Natural killer cell (primary cell): ENCODE measurements around the gene ROBO2. TPM values are rescaled to one million over a fixed set of nuclear protein-coding genes. Genes with fewer than 3 reads are reported as not detected.
"Not testable (repeated sequence)": the region's sequence is repeated elsewhere in the genome, so short reads cannot be mapped to it uniquely, and the experiment has no call there.

Source experiments
- ATAC-seq, 3 donors: fragments of 150-1000 bp in 2 of 3; fragments of 200-7000 bp in 1 of 3; cut with Tn5 transposase; 1 replicate in 1 of 3; 2 replicates in 2 of 3; pipeline ENCODE4 v1.10.0; 2021; ENCODE audit warnings: mild to moderate bottlenecking in 2 of 3, moderate library complexity in 2 of 3
- DNase-seq, 2 donors: peaks; one replicate each; pipeline versions ENCODE4 v3.0.0 to v3.0.0-alpha.2; 2013 to 2021; ENCODE audit warnings: mixed read lengths in 1 of 2
- H3K27ac ChIP-seq: one replicate; pipeline ENCODE4 v1.5.1; 2013; ENCODE audit warnings: mild to moderate bottlenecking, low read length
- H3K27me3 ChIP-seq: one replicate; pipeline ENCODE4 v1.6.1; 2013; ENCODE audit warnings: low read length; ENCODE audit not compliant: control insufficient read depth, insufficient read depth
- H3K36me3 ChIP-seq: one replicate; pipeline ENCODE4 v1.6.1; 2013; ENCODE audit warnings: low read length; ENCODE audit not compliant: control insufficient read depth, insufficient read depth
- H3K4me1 ChIP-seq: one replicate; pipeline ENCODE4 v1.6.1; 2013; ENCODE audit warnings: low read length; ENCODE audit not compliant: control insufficient read depth, insufficient read depth
- H3K4me3 ChIP-seq: one replicate; pipeline ENCODE4 v1.5.1; 2013; ENCODE audit warnings: low read length
- H3K9me3 ChIP-seq: one replicate; pipeline ENCODE4 v1.6.1; 2013; ENCODE audit warnings: low read length; ENCODE audit not compliant: control insufficient read depth, insufficient read depth
- H3K27ac Mint-ChIP-seq, 2 donors: one replicate each; pipeline ENCODE4 v1.8.0; 2022; ENCODE audit warnings: mild to moderate bottlenecking in 2 of 2, mixed read lengths in 2 of 2, moderate library complexity in 1 of 2
- H3K27me3 Mint-ChIP-seq, 2 donors: one replicate each; pipeline ENCODE4 v1.8.0; 2022; ENCODE audit warnings: low read depth in 2 of 2, mixed read lengths in 2 of 2
- H3K36me3 Mint-ChIP-seq: one replicate; pipeline ENCODE4 v1.8.0; 2022; ENCODE audit warnings: mixed read lengths
- H3K4me1 Mint-ChIP-seq, 2 donors: one replicate each; pipeline ENCODE4 v1.8.0; 2022; ENCODE audit warnings: mixed read lengths in 2 of 2
- H3K4me3 Mint-ChIP-seq: one replicate; pipeline ENCODE4 v1.8.0; 2022; ENCODE audit warnings: mild to moderate bottlenecking, moderate library complexity, mixed read lengths
- H3K9me3 Mint-ChIP-seq, 2 donors: one replicate each; pipeline ENCODE4 v1.8.0; 2022; ENCODE audit warnings: mixed read lengths in 2 of 2
- WGBS: methylation state at CpG from one replicate; pipeline ENCODE4 v1.1.7; 2013; ENCODE audit warnings: missing lambda C conversion rate; ENCODE audit not compliant: insufficient coverage; 5-methylcytosine and 5-hydroxymethylcytosine counted together
- intact Hi-C: fragments of 100-400 bp; cut with micrococcal nuclease; formaldehyde crosslinking; loops from one replicate; pipeline ENCODE4 v1.14.2; 2022
- total RNA-seq, 4 donors: library from RNA; stranded (reverse); fragments of 120-200 nt in 1 of 4; gene quantifications; one replicate each; pipeline versions ENCODE4 v1.2.3 to v1.2.4, GENCODE V29; 2013 to 2022
- TF ChIP-seq, protein P1 (sequence below): fragments of 200-600 bp; IDR thresholded peaks from one replicate; pipeline ENCODE4 v1.8.0; 2022; ENCODE audit warnings: antibody characterized with exemption

Gene ROBO2
- total RNA-seq, 3 donors from 2014 or later (not counting 1 experiment from before 2014, with no cell fraction given): not detected

DNA sequence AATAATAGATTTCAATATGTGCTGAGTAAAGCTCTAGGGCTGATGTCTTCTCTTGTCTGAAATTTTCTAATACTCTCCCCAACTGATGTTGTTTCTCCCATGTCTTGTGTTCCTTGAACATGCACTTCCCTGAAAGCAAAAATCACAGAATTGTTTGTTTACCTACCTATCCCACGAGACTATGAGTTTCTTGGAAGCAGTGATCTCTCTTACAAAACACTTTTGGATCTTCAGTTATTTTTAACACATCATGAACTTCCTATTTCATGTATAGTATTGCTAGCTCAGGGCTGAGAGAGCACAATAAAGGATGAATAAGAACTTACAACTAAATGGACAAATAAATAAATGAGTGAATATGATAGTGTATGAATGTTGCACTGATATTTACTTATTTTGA lies 365.0 kb downstream of the ROBO2 start:
- TF ChIP-seq, protein P1, sequence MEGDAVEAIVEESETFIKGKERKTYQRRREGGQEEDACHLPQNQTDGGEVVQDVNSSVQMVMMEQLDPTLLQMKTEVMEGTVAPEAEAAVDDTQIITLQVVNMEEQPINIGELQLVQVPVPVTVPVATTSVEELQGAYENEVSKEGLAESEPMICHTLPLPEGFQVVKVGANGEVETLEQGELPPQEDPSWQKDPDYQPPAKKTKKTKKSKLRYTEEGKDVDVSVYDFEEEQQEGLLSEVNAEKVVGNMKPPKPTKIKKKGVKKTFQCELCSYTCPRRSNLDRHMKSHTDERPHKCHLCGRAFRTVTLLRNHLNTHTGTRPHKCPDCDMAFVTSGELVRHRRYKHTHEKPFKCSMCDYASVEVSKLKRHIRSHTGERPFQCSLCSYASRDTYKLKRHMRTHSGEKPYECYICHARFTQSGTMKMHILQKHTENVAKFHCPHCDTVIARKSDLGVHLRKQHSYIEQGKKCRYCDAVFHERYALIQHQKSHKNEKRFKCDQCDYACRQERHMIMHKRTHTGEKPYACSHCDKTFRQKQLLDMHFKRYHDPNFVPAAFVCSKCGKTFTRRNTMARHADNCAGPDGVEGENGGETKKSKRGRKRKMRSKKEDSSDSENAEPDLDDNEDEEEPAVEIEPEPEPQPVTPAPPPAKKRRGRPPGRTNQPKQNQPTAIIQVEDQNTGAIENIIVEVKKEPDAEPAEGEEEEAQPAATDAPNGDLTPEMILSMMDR: no peak
- Mint-ChIP-seq H3K27me3 (no peaks in the 10 kb centered on the region), H3K9me3 (peaks cover 0 to 7% of the 10 kb centered on the region in 2 donors), H3K4me1 (no peaks in the 10 kb centered on the region), H3K27ac (no peak overlapping the region), H3K4me3 (no peak overlapping the region), H3K36me3 (no peaks in the 10 kb centered on the region)
- no peaks in the 10 kb centered on the region for H3K36me3 ChIP-seq
- ATAC-seq (no peak), DNase-seq (no peak)
- H3K4me3 ChIP-seq: no peak overlapping the region
- intact Hi-C loops: no loop called here
- H3K9me3 ChIP-seq: no peaks in the 10 kb centered on the region
- WGBS: 43% methylated on average over 1 of the region's 1 CpG
- no peaks in the 10 kb centered on the region for H3K4me1 ChIP-seq
- H3K27me3 ChIP-seq: no peaks in the 10 kb centered on the region
- H3K27ac ChIP-seq: no peak overlapping the region

DNA sequence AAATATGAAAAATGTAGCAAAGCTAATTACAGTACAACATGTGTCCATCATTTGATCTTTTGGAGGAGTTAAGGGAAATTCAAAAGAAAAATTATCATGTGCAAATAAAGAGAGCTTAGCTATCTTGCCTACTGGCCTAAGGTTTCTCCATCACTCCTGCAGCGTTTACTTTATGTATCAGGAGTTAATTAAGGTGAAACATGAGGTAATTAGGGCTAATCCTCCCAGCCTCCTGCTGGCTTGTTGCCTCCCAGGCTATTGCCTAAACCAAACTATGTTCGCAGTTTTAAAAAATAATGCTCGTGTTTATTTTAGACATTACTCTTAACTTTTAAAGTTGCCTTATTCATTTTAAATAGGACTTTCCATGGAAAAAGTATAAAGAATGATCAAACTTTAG lies 367.5 kb downstream of the ROBO2 start:
- H3K27ac Mint-ChIP-seq: no peak overlapping the region
- intact Hi-C loops: no loop called here
- H3K27ac ChIP-seq: no peak overlapping the region
- H3K9me3 ChIP-seq: peaks cover 7% of the 10 kb centered on the region
- H3K27me3 ChIP-seq: no peaks in the 10 kb centered on the region
- H3K4me1 ChIP-seq: no peaks in the 10 kb centered on the region
- no peak for ATAC-seq
- peaks cover 4 to 5% of the 10 kb centered on the region in 2 donors for H3K9me3 Mint-ChIP-seq
- H3K4me1 Mint-ChIP-seq: no peaks in the 10 kb centered on the region
- no peak for DNase-seq
- TF ChIP-seq, protein P1: no peak
- no peak overlapping the region for H3K4me3 Mint-ChIP-seq
- no peaks in the 10 kb centered on the region for H3K27me3 Mint-ChIP-seq
- 55% methylated on average over 3 of the region's 3 CpGs for WGBS
- no peaks in the 10 kb centered on the region for H3K36me3 Mint-ChIP-seq
- H3K4me3 ChIP-seq: no peak overlapping the region
- no peaks in the 10 kb centered on the region for H3K36me3 ChIP-seq

DNA sequence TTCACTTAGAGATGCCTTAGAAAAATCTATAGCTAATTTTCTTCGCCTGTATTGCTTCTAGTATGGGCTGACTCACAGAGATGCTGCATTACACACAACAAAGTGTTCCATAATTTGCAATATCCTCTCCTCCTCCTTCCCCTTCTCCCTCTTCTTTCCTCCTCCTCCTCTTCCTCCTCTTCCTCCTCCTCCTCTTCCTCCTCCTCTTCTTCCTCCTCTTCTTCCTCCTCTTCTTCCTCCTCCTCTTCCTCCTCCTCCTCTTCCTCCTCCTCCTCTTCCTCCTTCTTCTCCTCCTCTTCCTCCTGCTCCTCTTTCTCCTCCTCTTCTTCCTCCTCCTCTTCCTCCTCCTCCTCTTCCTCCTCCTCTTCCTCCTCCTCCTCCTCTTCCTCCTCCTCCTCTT lies 370.4 kb downstream of the ROBO2 start:
- H3K4me1 Mint-ChIP-seq, H3K27me3 ChIP-seq, H3K4me3 ChIP-seq, H3K27ac ChIP-seq, DNase-seq, H3K4me1 ChIP-seq, H3K9me3 ChIP-seq, H3K36me3 ChIP-seq, H3K4me3 Mint-ChIP-seq, intact Hi-C loops, H3K27me3 Mint-ChIP-seq, ATAC-seq, H3K27ac Mint-ChIP-seq: not testable (repeated sequence)
- Mint-ChIP-seq H3K9me3 (peaks cover 16 to 22% of the 10 kb centered on the region in 2 donors), H3K36me3 (peaks cover 22% of the 10 kb centered on the region)
- WGBS: 50% methylated on average over 1 of the region's 1 CpG

DNA sequence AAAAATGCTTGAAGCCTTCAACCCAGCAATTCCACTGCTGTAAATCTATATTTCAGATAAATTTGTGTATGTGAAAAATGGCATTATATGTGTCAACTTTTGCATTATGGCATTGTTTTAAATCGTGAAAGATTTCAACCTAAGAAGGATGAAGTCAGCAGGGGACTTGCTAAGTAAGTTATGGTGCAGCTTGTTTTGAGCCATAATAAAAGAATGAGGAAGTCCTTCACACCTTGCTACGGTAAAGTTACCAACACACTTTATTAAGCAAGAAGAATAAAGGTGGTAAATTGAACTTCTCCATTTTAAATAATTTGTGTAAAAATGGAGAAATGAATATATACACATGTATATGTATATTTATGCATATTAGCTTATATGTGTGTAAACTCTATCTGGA lies 371.4 kb downstream of the ROBO2 start:
- Histone ChIP-seq H3K4me1 (no peaks in the 10 kb centered on the region), H3K4me3 (no peak overlapping the region), H3K36me3 (no peaks in the 10 kb centered on the region), H3K27me3 (no peaks in the 10 kb centered on the region), H3K27ac (no peak overlapping the region), H3K9me3 (peaks cover 10% of the 10 kb centered on the region)
- DNase-seq (no peak), ATAC-seq (no peak)
- 82% methylated on average over 1 of the region's 2 CpGs for WGBS
- H3K4me3 Mint-ChIP-seq: no peak overlapping the region
- H3K9me3 Mint-ChIP-seq: peaks cover 14 to 22% of the 10 kb centered on the region in 2 donors
- H3K4me1 Mint-ChIP-seq: no peaks in the 10 kb centered on the region
- no peaks in the 10 kb centered on the region for H3K27me3 Mint-ChIP-seq
- H3K36me3 Mint-ChIP-seq: peaks cover 22% of the 10 kb centered on the region
- intact Hi-C loops: no loop called here
- TF ChIP-seq, protein P1: no peak
- H3K27ac Mint-ChIP-seq: no peak overlapping the region
